NCI-H526 (cell line): ENCODE data around the gene CNNM1.

Experiments used
- DNase-seq, 2 experiments: peaks; one replicate each; lab custom pipeline; 2025; lab: John Stamatoyannopoulos, UW

The CNNM1 gene

GRCh38 chr10:99418910-99419624 is 89.9 kb downstream of the CNNM1 start:
- DNase-seq: no peak

DNA sequence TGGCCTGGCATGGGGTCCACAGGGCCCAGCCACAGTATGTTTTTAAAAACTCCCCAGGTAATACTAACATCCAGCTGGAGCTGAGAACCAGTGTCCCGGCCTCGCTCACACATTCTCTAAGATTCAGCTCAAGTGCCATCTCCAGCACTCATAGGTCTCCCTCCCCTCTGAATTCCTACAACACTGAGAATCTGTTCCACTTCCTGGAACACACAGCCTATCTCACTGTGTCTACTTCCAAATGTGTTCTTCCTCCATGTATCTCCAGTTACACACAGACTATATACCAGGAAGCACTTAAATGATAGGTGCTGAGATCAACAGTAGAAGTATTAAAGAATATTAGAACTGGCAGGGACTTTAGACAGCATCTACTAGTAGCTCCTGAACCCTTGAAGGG is 90.5 kb downstream of the CNNM1 start:
- no peak for DNase-seq

DNA sequence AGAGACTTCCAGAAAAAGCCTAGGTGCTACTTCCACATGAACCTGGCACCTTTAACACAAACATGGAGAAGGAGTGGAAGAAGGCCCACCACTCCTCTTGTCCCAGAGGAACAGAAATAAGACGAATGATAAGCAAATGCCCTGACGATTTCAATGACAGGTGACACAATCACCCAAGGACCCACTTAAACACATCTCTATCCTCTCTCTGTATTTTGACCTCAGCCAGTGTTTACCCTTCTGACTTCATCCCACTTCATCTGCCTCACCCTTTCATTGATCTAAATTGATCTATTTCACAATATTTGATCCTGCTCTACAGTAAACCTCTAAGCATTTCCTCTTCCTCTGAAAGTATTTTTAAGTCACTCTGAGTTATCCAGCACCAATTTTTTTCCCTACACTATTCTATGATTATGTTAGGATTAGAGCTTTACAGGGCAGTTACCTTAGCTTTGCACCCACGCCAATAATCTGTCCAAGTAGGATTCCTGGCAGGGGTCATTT is 92.1 kb downstream of the CNNM1 start:
- no peak for DNase-seq

DNA sequence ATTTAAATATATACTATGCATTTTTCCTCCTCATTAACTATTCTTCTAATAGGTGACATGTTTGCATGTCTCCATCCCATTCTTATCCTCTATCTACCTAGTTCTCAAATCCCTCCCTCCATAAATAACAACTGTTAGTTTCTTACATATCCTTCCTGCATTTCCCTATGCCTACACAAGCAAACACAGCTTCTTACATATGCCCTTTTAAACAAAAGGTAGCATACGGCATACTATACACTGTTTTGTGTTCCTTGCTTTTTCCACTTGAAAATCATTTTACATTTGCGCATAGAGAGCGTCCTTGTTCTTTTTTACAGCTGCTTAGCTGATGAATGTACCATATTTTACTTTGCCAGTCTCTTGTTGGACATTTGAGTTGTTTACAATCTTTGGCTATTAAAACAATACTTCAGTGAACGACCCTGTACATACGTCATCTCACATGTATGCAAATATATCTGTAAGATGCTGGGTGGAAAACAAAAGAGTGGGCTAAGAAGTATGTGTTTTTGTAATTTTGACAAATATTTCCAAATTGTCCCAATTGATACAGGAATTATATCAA is 93.5 kb downstream of the CNNM1 start:
- no peak for DNase-seq

- DNase-seq: no peak
These were observed 95.5 kb downstream of the CNNM1 start for GRCh38 chr10:99424656-99425055.

- DNase-seq: no peak
These were observed 96.0 kb downstream of the CNNM1 start for GRCh38 chr10:99425204-99425603.

DNA sequence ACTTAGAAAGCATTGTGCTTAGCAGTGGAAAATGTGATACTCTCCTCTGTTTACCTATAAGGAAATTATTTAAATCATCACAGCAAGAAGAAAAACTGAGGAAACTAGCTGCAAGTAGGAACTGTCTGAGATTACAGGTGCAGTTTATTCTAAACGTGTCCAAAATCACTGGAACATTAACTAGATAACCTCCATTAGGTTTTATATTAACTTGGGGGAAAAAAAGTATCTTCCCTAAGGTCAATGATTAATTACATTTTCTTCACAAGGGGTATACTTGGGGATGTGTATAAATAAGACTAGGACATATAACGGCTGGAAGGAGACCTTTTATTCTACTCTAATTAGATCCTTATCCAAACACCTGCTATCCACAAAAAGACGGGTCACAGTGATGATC is 97.5 kb downstream of the CNNM1 start:
- DNase-seq: no peak

DNA sequence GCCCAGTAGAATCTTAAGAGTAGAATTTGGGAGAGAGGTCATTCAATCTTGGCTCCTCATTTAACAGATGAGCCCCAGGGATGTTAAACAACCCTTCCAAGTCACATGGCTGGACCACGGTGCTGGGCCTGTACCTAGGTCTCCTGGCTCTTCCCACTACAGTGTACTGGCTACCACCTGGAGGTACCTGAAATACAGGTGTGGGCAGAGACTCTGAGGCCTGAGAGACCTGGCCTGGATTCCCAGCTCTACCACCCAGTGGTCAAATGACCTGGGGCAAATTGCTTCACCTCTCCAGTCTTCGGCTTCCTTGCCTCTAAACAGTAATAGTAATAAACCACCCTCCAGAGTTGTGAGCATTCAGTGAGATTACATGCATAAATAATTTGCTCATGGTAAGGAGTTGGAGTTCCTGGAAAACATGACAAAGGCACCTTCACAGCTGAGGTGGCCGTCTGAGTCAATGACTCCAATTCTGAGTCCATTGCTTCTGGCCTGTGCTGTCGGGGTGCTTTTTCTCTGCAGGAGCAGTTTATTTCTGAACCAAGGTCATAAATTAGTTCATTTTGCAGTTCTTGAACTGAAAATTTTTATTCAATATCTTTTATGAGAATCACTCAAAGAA is 98.5 kb downstream of the CNNM1 start:
- no peak for DNase-seq

DNA sequence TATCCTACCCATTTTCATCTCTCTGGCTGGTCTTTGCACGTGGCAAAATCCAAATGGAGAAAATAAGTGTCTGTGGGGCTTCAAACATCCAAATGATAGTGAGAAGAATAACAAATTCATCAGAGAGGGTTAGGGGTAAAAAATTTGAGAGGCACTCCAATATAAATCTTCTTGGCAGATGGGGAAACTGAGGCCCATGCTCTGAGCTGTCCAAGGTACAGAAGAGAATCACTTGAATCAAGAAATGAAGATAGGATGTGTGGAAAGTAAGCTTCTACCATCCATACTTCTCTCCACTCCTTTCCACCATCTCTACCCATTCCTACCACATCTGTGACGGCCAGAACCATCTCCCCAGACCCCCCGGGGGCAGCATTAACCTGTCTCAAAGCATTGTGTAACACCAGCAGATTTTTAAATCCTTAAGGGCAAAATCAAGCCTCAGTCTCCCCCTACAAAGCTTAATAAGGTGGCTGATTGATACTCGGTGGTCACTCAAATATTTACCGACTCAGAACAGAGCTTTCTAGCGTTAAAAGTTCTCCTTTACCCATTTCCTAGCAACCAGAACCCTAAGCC is 100.5 kb downstream of the CNNM1 start:
- no peak for DNase-seq

DNA sequence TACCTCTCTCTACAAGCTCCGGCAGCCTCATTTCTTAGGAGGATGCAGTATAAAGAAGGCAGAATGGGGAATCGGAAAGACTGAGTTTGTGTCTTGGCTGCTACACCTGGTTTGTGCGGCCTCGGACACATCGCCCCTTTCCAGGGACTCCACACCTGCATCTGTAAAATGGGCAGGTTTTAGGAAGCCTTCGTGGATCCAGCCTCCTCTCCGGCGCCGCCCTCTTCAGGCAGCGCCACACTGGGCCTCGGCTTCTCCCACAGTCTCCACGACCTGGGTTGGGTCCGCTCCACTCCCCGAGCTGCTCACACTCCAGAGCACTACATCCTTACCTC is 100.9 kb downstream of the CNNM1 start:
- no peak for DNase-seq

GRCh38 chr10:99430451-99431189 is 101.5 kb downstream of the CNNM1 start, which contains the start of gene GOT1:
Gene GOT1 (minus strand): TSS chr10:99430624. CDS start chr10:99430565, 59 bp downstream.
- peak; percentile 96 to 97 for DNase-seq

DNA sequence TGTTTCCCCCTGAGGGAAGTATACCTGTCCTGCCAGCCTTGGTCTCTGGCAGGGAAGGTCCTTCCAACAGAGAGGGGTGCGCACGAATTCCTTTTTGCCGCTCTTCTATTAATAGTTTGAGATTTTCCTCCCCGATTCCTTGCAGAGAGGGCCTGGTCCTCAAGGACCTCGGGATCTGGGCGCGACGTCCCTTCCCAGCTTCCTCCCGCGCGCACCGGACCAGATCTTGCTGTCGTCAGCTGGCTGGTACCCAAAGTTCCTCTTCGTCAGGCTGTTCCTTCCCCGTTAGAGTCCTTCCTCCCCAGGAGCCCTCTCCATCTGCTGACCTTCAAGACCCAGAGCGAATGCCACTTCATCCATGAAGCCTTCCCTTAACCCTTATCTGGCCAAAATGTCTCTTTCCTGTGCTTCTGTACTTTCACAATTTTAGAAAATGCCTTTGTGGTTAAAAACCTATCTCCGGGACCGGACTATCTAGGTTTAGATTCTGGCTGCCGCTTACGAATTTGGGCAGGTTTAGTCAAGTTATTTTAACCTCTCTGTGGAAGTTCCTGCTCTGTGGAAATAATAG is 102.1 kb downstream of the CNNM1 start:
- DNase-seq: peak in 1 of 2 experiments; percentile 35

DNA sequence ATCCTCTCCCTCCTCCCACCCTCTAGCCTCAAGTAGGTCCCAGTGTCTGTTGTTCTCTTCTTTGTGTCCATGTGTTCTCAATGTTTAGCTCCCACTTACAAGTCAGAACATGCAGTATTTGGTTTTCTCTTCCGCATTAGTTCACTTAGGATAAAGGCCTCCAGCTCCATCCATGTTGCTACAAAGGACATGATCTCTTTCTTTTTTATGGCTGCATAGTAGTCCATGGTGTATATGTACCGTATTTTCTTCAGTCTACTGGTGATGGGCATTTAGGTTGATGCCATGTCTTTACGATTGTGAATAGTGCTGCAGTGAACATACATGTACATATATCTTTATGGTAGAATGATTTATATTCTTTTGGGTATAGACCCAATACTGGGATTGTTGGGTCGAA is 102.9 kb downstream of the CNNM1 start:
- DNase-seq: no peak

- DNase-seq: no peak
These were observed 103.7 kb downstream of the CNNM1 start for GRCh38 chr10:99432881-99433280.

GRCh38 chr10:99433378-99434020 is 104.3 kb downstream of the CNNM1 start:
- no peak for DNase-seq

DNA sequence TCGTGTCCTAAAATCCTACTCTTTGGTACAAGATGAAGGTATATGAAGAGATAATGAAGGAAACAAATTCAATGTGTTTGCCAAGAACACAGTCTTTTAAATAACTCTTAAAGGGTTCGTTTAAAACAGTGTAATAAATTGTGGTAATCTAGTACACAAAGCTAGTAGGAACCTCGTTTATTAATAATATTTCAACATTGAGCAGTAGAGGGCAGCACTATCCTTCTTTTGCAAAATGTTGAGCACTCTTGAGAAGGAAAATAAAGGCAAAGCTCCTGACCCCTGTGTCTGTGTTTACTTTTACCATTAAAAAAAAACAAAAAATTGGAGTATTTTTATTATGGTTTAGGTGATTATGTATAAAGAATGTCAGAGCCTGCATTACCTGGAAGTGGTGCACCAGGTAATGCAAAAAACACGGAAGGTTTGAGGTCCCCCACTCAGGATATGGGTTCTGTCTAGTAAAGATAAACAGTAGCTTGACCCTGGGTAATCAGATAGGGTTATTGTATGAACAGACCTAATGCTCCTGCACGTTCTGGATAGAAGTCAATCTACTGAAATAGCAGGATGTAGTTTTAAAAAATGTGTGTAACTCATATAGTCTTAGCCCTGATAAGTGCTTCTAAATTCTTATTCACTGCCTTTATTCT is 107.0 kb downstream of the CNNM1 start:
- DNase-seq: peak in 1 of 2 experiments; percentile 60

- no peak for DNase-seq
These were observed 109.7 kb downstream of the CNNM1 start for GRCh38 chr10:99438890-99439289.

DNA sequence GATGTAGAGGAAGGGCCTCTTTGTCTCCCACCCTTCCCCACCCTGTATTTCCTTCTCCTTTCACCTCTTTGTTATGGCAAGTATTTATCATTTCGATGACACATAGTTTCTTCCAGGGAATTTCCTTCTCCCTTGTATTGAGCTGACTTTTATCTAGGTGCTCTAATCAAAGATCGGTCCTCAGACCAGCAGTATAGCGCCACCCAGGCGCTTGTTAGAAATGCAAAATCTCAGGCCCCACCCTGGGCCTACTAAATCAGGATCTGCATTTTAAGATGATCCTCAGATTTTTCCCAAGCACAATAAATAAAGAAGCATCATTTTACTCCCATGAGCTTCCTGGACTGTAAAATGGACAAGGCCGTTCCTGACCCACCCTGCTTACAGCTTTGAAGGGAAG is 113.2 kb downstream of the CNNM1 start:
- no peak for DNase-seq

GRCh38 chr10:99443500-99443899 is 114.3 kb downstream of the CNNM1 start:
- DNase-seq: no peak
